ENCODE results near the gene GLI3. TPM values are rescaled to one million over a fixed set of nuclear protein-coding genes. Genes with fewer than 3 reads are reported as not detected.

Gene GLI3
- total and polyA plus RNA-seq, 10 donors, result 0.17 to 9.2 (median 1.8) TPM

- WGBS, 5 donors, result 3 to 8% (median 7%) methylated on average over 25 to 57 of the region's 66 CpGs
- no peaks in the 10 kb centered on the region for H3K9me3 ChIP-seq
- peak overlapping the region; percentile 37 to 77 (median 60) for H3K4me3 ChIP-seq
- peaks cover 0 to 30% (median 13%) of the 10 kb centered on the region in 6 donors for H3K4me1 ChIP-seq
- H3K27me3 ChIP-seq (replicated peaks in 1 of 7), result peaks cover 0 to 96% (median 22%) of the 10 kb centered on the region in 7 donors
- no peak for DNase-seq
- intact Hi-C loops (cut with DNase I; ENCODE audit: low total_unique reads), result no loop called here
- TF ChIP-seq POLR2A (IDR thresholded peaks at IDR 0.05), result no peak
- TF ChIP-seq, protein P1, sequence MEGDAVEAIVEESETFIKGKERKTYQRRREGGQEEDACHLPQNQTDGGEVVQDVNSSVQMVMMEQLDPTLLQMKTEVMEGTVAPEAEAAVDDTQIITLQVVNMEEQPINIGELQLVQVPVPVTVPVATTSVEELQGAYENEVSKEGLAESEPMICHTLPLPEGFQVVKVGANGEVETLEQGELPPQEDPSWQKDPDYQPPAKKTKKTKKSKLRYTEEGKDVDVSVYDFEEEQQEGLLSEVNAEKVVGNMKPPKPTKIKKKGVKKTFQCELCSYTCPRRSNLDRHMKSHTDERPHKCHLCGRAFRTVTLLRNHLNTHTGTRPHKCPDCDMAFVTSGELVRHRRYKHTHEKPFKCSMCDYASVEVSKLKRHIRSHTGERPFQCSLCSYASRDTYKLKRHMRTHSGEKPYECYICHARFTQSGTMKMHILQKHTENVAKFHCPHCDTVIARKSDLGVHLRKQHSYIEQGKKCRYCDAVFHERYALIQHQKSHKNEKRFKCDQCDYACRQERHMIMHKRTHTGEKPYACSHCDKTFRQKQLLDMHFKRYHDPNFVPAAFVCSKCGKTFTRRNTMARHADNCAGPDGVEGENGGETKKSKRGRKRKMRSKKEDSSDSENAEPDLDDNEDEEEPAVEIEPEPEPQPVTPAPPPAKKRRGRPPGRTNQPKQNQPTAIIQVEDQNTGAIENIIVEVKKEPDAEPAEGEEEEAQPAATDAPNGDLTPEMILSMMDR (IDR thresholded peaks at IDR 0.05 in 8 of 11, conservative IDR thresholded peaks at IDR 0.05 in 3 of 11), result peak in 1 of 11 experiments; percentile 4
- TF ChIP-seq POLR2AphosphoS5 (IDR thresholded peaks at IDR 0.05), result no peak
- no peaks in the 10 kb centered on the region for H3K36me3 ChIP-seq
- H3K27ac ChIP-seq, result peak overlapping the region in 7 of 8 donors; percentile 33 to 83 (median 69)
Measured at GRCh38 chr7:42237811-42238541, 967 bp upstream of the GLI3 start.

- no peak for DNase-seq
- Histone ChIP-seq H3K27me3 (replicated peaks in 1 of 7) (peaks cover 0 to 90% (median 22%) of the 10 kb centered on the region in 7 donors), H3K4me3 (peak overlapping the region; percentile 46 to 77 (median 60)), H3K36me3 (no peaks in the 10 kb centered on the region), H3K27ac (peak overlapping the region; percentile 63 to 83 (median 76)), H3K9me3 (no peaks in the 10 kb centered on the region), H3K4me1 (peaks cover 0 to 30% (median 13%) of the 10 kb centered on the region in 6 donors)
- intact Hi-C loops (cut with DNase I; ENCODE audit: low total_unique reads), result no loop called here
- 0 to 6% (median 1%) methylated on average over 50 to 76 of the region's 76 CpGs for WGBS, 5 donors
- no peak for TF ChIP-seq POLR2A (IDR thresholded peaks at IDR 0.05)
- TF ChIP-seq, protein P1 (IDR thresholded peaks at IDR 0.05 in 8 of 11, conservative IDR thresholded peaks at IDR 0.05 in 3 of 11), result no peak
- TF ChIP-seq POLR2AphosphoS5 (IDR thresholded peaks at IDR 0.05), result peak in 2 of 3 donors; percentile 61 to 63
Measured at GRCh38 chr7:42236266-42236975, 588 bp downstream of the GLI3 start.

- H3K36me3 ChIP-seq, result no peaks in the 10 kb centered on the region
- H3K4me1 ChIP-seq, result peaks cover 0 to 30% (median 13%) of the 10 kb centered on the region in 6 donors
- intact Hi-C loops (cut with DNase I; ENCODE audit: low total_unique reads), result no loop called here
- DNase-seq, result no peak
- peak overlapping the region; percentile 46 to 77 (median 60) for H3K4me3 ChIP-seq
- H3K9me3 ChIP-seq, result no peaks in the 10 kb centered on the region
- TF ChIP-seq POLR2A (IDR thresholded peaks at IDR 0.05) (no peak), POLR2AphosphoS5 (IDR thresholded peaks at IDR 0.05) (no peak)
- TF ChIP-seq, protein P1 (IDR thresholded peaks at IDR 0.05 in 8 of 11, conservative IDR thresholded peaks at IDR 0.05 in 3 of 11), result no peak
- H3K27ac ChIP-seq, result peak overlapping the region in 4 of 8 donors; percentile 69 to 83 (median 77)
- peaks cover 0 to 84% (median 22%) of the 10 kb centered on the region in 7 donors for H3K27me3 ChIP-seq (replicated peaks in 1 of 7)
- WGBS, 5 donors, result 5 to 10% (median 10%) methylated on average over 15 of the region's 15 CpGs
Measured at GRCh38 chr7:42235741-42236161, 1.3 kb downstream of the GLI3 start.

- intact Hi-C loops (cut with DNase I; ENCODE audit: low total_unique reads), result no loop called here
- Histone ChIP-seq H3K27me3 (replicated peaks in 1 of 7) (peaks cover 0 to 84% (median 22%) of the 10 kb centered on the region in 7 donors), H3K4me1 (peaks cover 0 to 30% (median 13%) of the 10 kb centered on the region in 6 donors), H3K36me3 (no peaks in the 10 kb centered on the region), H3K27ac (no peak overlapping the region), H3K9me3 (no peaks in the 10 kb centered on the region), H3K4me3 (no peak overlapping the region)
- WGBS, 5 donors, result 68 to 76% (median 73%) methylated on average over 3 of the region's 3 CpGs
- no peak for DNase-seq
- TF ChIP-seq, protein P1 (IDR thresholded peaks at IDR 0.05 in 8 of 11, conservative IDR thresholded peaks at IDR 0.05 in 3 of 11), result no peak
- no peak for TF ChIP-seq POLR2A (IDR thresholded peaks at IDR 0.05)
- no peak for TF ChIP-seq POLR2AphosphoS5 (IDR thresholded peaks at IDR 0.05)
Measured at GRCh38 chr7:42234736-42235135, 2.3 kb downstream of the GLI3 start.

Data from spleen (tissue), 11 donors.